OCI-LY7 (cell line): Measurements from ENCODE around the gene ZGPAT.

Experiments
- CTCF ChIP-seq: fragments of 200-600 bp; sonication (generic); conservative IDR thresholded peaks from 2 replicates; pipeline ENCODE4 v1.5.1; 2014; ENCODE audit warnings: mild to moderate bottlenecking, antibody characterized with exemption, low read length, moderate library complexity, mixed read lengths
- EZH2phosphoT487 ChIP-seq: fragments of 200-600 bp; sonication (generic); IDR thresholded peaks from 2 replicates; pipeline ENCODE4 v1.6.1; 2018; ENCODE audit warnings: low read depth, borderline replicate concordance, mild to moderate bottlenecking, mixed run types, antibody characterized with exemption, low read length, moderate library complexity, mixed read lengths

- TF ChIP-seq CTCF (no peak), EZH2phosphoT487 (no peak)
These were observed 57.4 kb downstream of the ZGPAT start for GRCh38 chr20:63765082-63765873.
